ENCODE data around the gene TFAP2C. TPM values are rescaled to one million over a fixed set of nuclear protein-coding genes. Genes with fewer than 3 reads are reported as not detected.

Gene TFAP2C
- total and polyA plus RNA-seq, 8 donors = 0.19 to 1.6 (median 0.49) TPM

Other genes starting within 250 kb of the TFAP2C start
- 1 to 10 TPM in 4 of 6 donors, under 1 TPM in 2; 0.51 to 1.9 (median 1.1) TPM for gene AURKA, start 237.1 kb upstream of the TFAP2C start, total RNA-seq
- under 1 TPM; 0.61 to 0.80 TPM for gene AURKA, start 237.1 kb upstream of the TFAP2C start, polyA plus RNA-seq
- 10 to 100 TPM; 12.1 to 17.5 (median 16.2) TPM for gene CSTF1, start 236.7 kb upstream of the TFAP2C start, total RNA-seq
- 10 to 100 TPM in 1 of 2 donors, 1 to 10 TPM in 1; 4.5 to 13.0 TPM for gene CSTF1, start 236.7 kb upstream of the TFAP2C start, polyA plus RNA-seq
- gene CASS4, start 217.0 kb upstream of the TFAP2C start, total RNA-seq = 1 to 10 TPM in 2 of 6 donors, under 1 TPM in 4; 0.04 to 1.6 (median 0.24) TPM
- under 1 TPM; 0.11 to 0.31 TPM for gene CASS4, start 217.0 kb upstream of the TFAP2C start, polyA plus RNA-seq
- 10 to 100 TPM; 25.0 to 39.2 (median 28.1) TPM for gene RTF2, start 160.7 kb upstream of the TFAP2C start, total RNA-seq
- gene RTF2, start 160.7 kb upstream of the TFAP2C start, polyA plus RNA-seq = 10 to 100 TPM; 24.3 to 55.4 TPM
- under 1 TPM in 1 of 6 donors, not detected in 5; 0.28 TPM for gene FAM209A, start 104.6 kb upstream of the TFAP2C start, total RNA-seq
- under 1 TPM; 0.46 to 0.75 TPM for gene FAM209A, start 104.6 kb upstream of the TFAP2C start, polyA plus RNA-seq
- gene FAM209B, start 96.1 kb upstream of the TFAP2C start, total RNA-seq = under 1 TPM in 2 of 6 donors, not detected in 4; 0.28 to 0.38 TPM
- gene FAM209B, start 96.1 kb upstream of the TFAP2C start, polyA plus RNA-seq = 1 to 10 TPM; 1.7 to 2.0 TPM